ENCODE data around the gene ZNF778. TPM values are rescaled to one million over a fixed set of nuclear protein-coding genes. Genes with fewer than 3 reads are reported as not detected.
"Not testable (repeated sequence)": the region's sequence is repeated elsewhere in the genome, so short reads cannot be mapped to it uniquely, and the experiment has no call there.

The ZNF778 gene
- total RNA-seq, 2 experiments from 2014 or later = 8.9 to 9.6 TPM

GRCh38 chr16:89216315-89217137 is 977 bp upstream of the ZNF778 start:
- peak overlapping the region; percentile 85 for H3K27ac Mint-ChIP-seq
- peak; percentile 80 for DNase-seq
- H3K4me1 Mint-ChIP-seq = peaks cover 24% of the 10 kb centered on the region
- no peaks in the 10 kb centered on the region for H3K27me3 Mint-ChIP-seq
- H3K9me3 Mint-ChIP-seq = no peaks in the 10 kb centered on the region
- H3K36me3 Mint-ChIP-seq = peaks cover 2% of the 10 kb centered on the region
- H3K4me3 Mint-ChIP-seq = peak overlapping the region; percentile 87

DNA sequence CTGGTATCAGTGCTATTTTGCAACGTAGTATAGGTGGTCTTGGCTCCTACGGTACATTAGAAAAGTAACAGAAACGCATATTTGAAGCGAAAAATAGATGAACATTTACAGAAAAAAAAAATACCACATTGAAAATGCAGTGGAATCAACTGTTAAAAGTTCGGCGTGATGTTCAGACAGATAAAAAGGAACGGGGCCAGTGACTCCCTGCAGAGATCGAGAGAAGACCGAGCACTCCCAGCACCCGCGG is 440 bp upstream of the ZNF778 start:
- Mint-ChIP-seq H3K4me3 (peak overlapping the region; percentile 87), H3K36me3 (peaks cover 3% of the 10 kb centered on the region), H3K27me3 (no peaks in the 10 kb centered on the region), H3K9me3 (no peaks in the 10 kb centered on the region), H3K27ac (peak overlapping the region; percentile 85), H3K4me1 (peaks cover 24% of the 10 kb centered on the region)
- no peak for DNase-seq

DNA sequence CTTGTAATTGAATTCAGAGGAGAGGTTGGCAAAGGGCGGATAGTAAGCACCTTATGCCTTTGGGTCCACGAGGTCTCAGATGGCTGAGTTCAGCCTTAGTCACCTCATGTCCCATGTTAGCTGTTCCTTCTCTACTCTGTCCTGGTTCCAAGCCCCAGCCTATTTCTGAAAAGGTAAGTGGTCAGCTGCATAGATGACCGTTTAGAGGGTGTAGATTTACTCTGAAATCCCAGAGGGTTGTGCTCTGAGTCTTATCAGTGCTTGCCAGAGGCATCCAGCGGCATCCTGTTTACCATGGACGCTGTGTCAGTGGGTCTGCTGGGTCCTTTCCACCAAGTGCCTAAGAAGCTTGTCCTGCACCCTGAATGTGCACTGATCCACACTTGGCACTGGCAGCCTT is 1.9 kb downstream of the ZNF778 start:
- H3K27me3 Mint-ChIP-seq = no peaks in the 10 kb centered on the region
- no peak for DNase-seq
- H3K4me1 Mint-ChIP-seq = peaks cover 24% of the 10 kb centered on the region
- peak overlapping the region; percentile 11 for H3K4me3 Mint-ChIP-seq
- no peak overlapping the region for H3K27ac Mint-ChIP-seq
- peaks cover 13% of the 10 kb centered on the region for H3K36me3 Mint-ChIP-seq
- no peaks in the 10 kb centered on the region for H3K9me3 Mint-ChIP-seq

- Mint-ChIP-seq H3K4me1 (peaks cover 12% of the 10 kb centered on the region), H3K27ac (no peak overlapping the region), H3K4me3 (no peak overlapping the region), H3K27me3 (no peaks in the 10 kb centered on the region), H3K36me3 (peaks cover 30% of the 10 kb centered on the region), H3K9me3 (peaks cover 3% of the 10 kb centered on the region)
- DNase-seq = no peak
These were observed 4.1 kb downstream of the ZNF778 start for GRCh38 chr16:89221604-89222003.

- Mint-ChIP-seq H3K27me3 (no peaks in the 10 kb centered on the region), H3K9me3 (peaks cover 10% of the 10 kb centered on the region), H3K4me3 (no peak overlapping the region), H3K36me3 (peaks cover 43% of the 10 kb centered on the region), H3K27ac (no peak overlapping the region), H3K4me1 (peaks cover 9% of the 10 kb centered on the region)
- DNase-seq = no peak
These were observed 5.4 kb downstream of the ZNF778 start for GRCh38 chr16:89222931-89223330.

- no peak for DNase-seq
- no peaks in the 10 kb centered on the region for H3K27me3 Mint-ChIP-seq
- H3K36me3 Mint-ChIP-seq = peaks cover 57% of the 10 kb centered on the region
- H3K9me3 Mint-ChIP-seq = peaks cover 14% of the 10 kb centered on the region
- H3K4me3 Mint-ChIP-seq = no peak overlapping the region
- no peak overlapping the region for H3K27ac Mint-ChIP-seq
- H3K4me1 Mint-ChIP-seq = peaks cover 2% of the 10 kb centered on the region
These were observed 7.2 kb downstream of the ZNF778 start for GRCh38 chr16:89224665-89225064.

GRCh38 chr16:89230255-89230654 is 12.8 kb downstream of the ZNF778 start:
- peaks cover 5% of the 10 kb centered on the region for H3K4me1 Mint-ChIP-seq
- no peaks in the 10 kb centered on the region for H3K27me3 Mint-ChIP-seq
- peaks cover 66% of the 10 kb centered on the region for H3K36me3 Mint-ChIP-seq
- DNase-seq = no peak
- peaks cover 14% of the 10 kb centered on the region for H3K9me3 Mint-ChIP-seq
- no peak overlapping the region for H3K4me3 Mint-ChIP-seq
- no peak overlapping the region for H3K27ac Mint-ChIP-seq

DNA sequence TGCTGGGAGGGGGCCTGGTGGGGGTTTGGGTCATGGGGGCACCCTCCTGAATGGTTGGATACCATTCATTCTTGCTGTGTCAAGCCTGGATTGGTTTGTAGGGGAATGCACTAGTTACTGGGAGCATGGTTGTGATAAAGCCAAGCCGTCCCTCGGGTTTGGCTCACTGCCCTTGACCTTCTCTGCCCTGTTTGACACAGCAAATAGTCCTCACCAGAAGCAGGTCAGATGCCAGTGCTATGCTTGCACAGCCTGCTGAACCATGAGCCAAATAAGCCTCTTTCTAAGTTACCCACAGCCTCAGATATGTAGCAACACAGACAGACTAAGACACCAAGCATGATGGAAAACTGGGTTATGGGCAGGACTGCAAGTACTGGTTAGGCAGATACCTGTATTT is 14.6 kb downstream of the ZNF778 start:
- Mint-ChIP-seq H3K27me3 (no peaks in the 10 kb centered on the region), H3K4me1 (peaks cover 5% of the 10 kb centered on the region), H3K4me3 (no peak overlapping the region), H3K9me3 (peaks cover 8% of the 10 kb centered on the region), H3K27ac (no peak overlapping the region), H3K36me3 (peaks cover 47% of the 10 kb centered on the region)
- DNase-seq = no peak

DNA sequence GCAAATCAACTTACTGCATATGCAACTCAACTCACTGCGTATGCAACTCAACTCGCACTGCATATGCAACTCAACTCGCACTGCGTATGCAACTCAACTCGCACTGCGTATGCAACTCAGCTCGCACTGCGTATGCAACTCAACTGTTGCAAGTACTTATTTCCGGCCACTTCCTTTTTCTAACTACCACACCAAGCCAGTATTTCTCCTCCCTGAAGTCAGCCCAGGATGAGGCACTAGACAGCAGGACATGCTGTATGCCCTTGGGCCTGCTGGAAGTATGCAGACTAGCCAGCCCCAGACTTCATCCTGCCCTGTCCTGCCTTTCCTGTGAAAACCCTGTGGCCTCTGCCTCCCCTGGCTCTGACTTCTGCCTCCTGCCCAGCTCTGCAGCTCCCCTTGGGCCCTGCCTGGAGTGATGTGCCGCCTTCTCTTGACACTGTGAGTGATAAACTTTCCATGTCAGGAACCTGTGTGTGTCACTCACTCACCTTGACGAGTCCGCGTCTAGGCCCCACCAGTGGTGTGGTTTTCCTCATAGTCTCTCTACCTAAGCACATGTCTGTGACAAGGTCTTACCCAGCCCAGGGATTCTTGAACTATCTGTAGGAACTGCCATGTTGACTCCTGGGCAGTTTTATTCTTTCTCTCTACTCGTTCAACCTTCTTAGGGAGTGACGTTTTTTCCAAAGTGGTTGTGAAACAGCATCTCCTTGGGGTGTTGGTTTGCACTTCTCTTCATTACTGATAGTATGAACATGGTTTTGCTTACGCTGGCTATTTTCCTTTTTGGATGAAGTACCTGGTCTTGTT is 16.4 kb downstream of the ZNF778 start:
- no peak overlapping the region for H3K4me3 Mint-ChIP-seq
- DNase-seq = no peak
- no peak overlapping the region for H3K27ac Mint-ChIP-seq
- peaks cover 30% of the 10 kb centered on the region for H3K36me3 Mint-ChIP-seq
- no peaks in the 10 kb centered on the region for H3K27me3 Mint-ChIP-seq
- no peaks in the 10 kb centered on the region for H3K9me3 Mint-ChIP-seq
- H3K4me1 Mint-ChIP-seq = peaks cover 5% of the 10 kb centered on the region

- Mint-ChIP-seq H3K9me3 (no peaks in the 10 kb centered on the region), H3K36me3 (peaks cover 14% of the 10 kb centered on the region), H3K4me3 (no peak overlapping the region)
These were observed 20.2 kb downstream of the ZNF778 start for GRCh38 chr16:89237733-89238132.

GRCh38 chr16:89241187-89242007 is 23.9 kb downstream of the ZNF778 start:
- Mint-ChIP-seq H3K27ac (peak overlapping the region; percentile 100), H3K4me1 (peaks cover 10% of the 10 kb centered on the region)
- DNase-seq = peak; percentile 80

More at GRCh38 chr16:89237733-89238132, 20.2 kb downstream of the ZNF778 start:
- peaks cover 7% of the 10 kb centered on the region for H3K4me1 Mint-ChIP-seq
- no peak for DNase-seq
- no peaks in the 10 kb centered on the region for H3K27me3 Mint-ChIP-seq
- no peak overlapping the region for H3K27ac Mint-ChIP-seq

DNA sequence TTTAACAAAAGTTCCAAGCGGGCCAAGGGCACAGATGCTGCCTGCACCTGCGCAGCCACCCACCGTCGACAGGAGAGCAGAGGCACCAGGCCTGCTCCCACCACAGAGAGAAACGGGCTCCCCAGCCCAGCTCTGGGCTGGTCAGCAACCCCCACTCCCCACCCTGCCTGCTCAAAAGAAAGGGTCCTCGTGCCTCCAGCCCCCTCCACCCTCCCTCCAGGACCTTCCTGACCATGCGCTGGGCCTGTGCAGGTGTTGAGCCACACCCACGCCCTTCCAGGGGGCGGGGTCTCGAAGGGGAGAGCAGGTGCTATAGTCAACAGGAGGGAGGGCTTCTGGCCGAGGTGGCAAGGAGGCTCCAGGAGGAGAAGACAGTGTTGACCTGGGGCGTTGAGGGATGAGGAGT is 25.3 kb downstream of the ZNF778 start:
- Mint-ChIP-seq H3K36me3 (peaks cover 5% of the 10 kb centered on the region), H3K27ac (peak overlapping the region; percentile 20), H3K9me3 (no peaks in the 10 kb centered on the region), H3K4me3 (peak overlapping the region; percentile 6), H3K4me1 (peaks cover 12% of the 10 kb centered on the region), H3K27me3 (no peaks in the 10 kb centered on the region)
- DNase-seq = no peak

More at GRCh38 chr16:89241187-89242007, 23.9 kb downstream of the ZNF778 start:
- Mint-ChIP-seq H3K4me3 (peak overlapping the region; percentile 99), H3K27me3 (no peaks in the 10 kb centered on the region), H3K36me3 (peaks cover 5% of the 10 kb centered on the region), H3K9me3 (no peaks in the 10 kb centered on the region)

- no peak for DNase-seq
- H3K9me3 Mint-ChIP-seq = no peaks in the 10 kb centered on the region
- H3K36me3 Mint-ChIP-seq = peaks cover 5% of the 10 kb centered on the region
- H3K27me3 Mint-ChIP-seq = no peaks in the 10 kb centered on the region
- peak overlapping the region; percentile 20 for H3K27ac Mint-ChIP-seq
- H3K4me1 Mint-ChIP-seq = peaks cover 12% of the 10 kb centered on the region
- H3K4me3 Mint-ChIP-seq = no peak overlapping the region
These were observed 26.2 kb downstream of the ZNF778 start for GRCh38 chr16:89243664-89244063.

GRCh38 chr16:89244264-89244663 is 26.8 kb downstream of the ZNF778 start:
- H3K9me3 Mint-ChIP-seq, DNase-seq, H3K27me3 Mint-ChIP-seq, H3K4me3 Mint-ChIP-seq, H3K27ac Mint-ChIP-seq, H3K36me3 Mint-ChIP-seq: not testable (repeated sequence)
- H3K4me1 Mint-ChIP-seq = peaks cover 12% of the 10 kb centered on the region

- no peaks in the 10 kb centered on the region for H3K9me3 Mint-ChIP-seq
- H3K27ac Mint-ChIP-seq = no peak overlapping the region
- peaks cover 12% of the 10 kb centered on the region for H3K4me1 Mint-ChIP-seq
- H3K27me3 Mint-ChIP-seq = no peaks in the 10 kb centered on the region
- H3K36me3 Mint-ChIP-seq = peaks cover 4% of the 10 kb centered on the region
- DNase-seq = no peak
- no peak overlapping the region for H3K4me3 Mint-ChIP-seq
These were observed 27.3 kb downstream of the ZNF778 start for GRCh38 chr16:89244754-89245153.

Measured in activated naive CD8-positive, alpha-beta T cell treated with anti-CD3 and anti-CD28 coated beads for 36 hours (primary cell).